Measurements from ENCODE around the gene CERS6.

DNA sequence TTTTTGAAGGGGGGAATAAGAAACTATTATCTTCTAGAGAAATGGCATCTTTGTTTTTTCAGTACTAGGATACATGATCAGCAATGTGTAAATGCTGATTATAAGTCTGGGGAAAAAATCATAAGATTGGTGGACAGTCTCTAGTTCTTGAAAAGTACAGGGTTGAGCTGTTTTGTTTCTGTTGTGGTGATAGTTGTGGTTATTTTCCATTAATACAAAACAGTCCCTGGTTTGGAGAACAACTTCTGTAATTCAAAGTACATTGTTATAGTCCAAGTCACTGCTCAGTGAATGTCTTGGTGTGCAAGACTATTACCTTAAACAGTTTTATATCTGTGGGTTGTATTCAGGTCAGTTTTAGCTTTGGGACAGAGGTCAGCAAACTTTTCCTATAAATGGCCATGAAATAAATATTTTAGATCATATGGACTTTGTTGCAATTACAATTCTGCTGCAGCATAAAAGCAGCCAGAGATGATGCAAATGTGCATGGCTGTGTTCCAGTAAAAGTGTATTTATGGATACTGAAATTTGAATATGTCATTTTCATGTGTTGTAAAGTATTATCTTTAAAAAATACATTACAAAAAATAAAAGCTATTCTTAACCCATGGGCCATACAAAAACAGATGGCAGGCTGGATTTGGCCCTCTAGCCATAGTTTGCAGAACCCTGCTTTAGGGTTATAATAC, 111.0 kb downstream of the CERS6 start:
- TF ChIP-seq GATA3 (IDR thresholded peaks at IDR 0.05; ENCODE audit: low read depth, low read length) (no peak), GATA2 (IDR thresholded peaks at IDR 0.05; ENCODE audit: low read depth, low read length) (no peak)
